Fibroblast of peridontal ligament (primary cell): ENCODE results near the gene EPHA7.

Experiments used
- DNase-seq: peaks from one replicate; pipeline ENCODE4 v3.0.0-alpha.2; 2010; ENCODE audit errors: extremely low read depth

EPHA7 gene

DNA sequence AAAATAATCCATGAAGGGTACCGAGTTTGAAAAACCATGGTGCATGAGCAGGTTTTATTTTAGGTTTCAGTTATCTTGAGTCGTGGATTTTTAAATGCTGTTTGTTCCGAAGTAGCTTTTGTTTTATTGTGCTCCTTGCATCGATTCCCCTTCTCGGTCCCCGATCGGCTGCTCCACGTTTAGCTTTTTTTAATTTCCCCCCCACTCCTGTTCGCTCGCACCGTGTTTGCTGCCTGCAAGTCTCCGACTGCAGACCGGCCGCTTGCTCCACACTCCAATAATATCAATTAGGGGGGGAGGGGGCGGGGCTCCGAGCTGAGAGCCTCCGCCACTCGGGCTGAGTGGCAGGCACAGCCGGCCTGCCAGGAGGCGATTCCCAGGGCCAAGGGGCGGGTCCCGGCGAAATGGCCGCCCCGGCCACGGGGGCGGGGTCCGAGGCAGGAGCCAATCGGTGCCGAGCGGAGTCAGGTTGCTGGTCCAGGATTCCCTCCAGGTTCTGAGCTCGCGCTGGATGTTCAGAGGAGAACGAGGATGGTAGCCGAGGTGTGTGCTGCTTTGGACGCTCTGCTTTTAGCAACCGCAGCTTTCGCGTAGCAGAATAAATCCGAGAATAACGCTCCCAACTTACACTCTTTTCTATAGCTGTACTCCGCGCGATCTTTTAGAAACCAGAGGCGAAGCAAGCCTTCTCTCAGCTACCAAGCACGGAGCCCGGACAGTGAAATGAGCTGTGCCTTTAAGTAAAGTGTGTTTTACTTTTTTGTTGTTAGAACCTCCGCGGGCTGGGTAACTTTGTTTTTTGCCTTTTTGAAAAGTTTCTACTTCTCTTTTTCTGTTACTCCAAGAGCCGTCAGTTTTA, at the start of gene EPHA7:
Gene EPHA7 (minus strand): TSS at position 256 of the 859 bp plus-strand sequence. CDS start 218 bp downstream, at position 38.
- DNase-seq: peak; percentile 54

DNA sequence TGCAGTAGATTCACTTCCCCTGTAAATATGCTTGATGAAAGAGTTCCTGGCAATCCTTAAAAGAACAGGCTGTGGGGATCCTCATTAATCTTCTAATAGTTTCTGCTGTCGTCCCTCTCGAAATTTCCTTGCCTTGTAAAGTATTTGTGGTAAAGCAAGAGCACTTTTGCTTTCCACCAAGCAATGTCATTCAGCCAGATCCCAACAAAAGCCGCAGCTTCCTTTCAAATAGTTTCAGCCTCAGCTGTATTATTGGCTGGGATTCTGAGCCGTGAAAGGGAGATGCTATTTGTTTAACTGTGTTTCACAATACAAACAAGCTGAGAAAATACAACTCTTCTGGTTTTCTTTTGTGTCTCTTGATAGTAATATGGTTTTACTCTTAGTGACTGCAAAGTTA, 48.9 kb upstream of the EPHA7 start:
- no peak for DNase-seq

DNA sequence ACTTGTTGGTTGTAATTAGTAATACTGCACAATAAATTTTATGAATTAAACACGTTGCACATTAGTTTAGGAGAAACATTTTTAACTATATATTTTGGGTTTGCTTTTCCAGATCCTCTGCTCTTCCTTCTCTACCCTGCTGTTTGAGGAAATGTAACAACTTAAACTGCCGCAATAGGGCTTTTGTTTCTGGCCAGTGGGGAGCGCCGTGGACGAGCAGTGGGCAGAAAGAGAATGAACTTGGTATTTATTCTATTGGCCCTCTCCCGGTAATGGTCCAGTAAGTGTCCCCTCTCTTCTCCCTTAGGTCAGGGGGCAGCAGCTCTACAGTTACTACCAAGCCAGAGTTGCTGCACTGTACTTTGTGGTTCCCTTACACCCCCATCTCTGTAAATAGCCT, 35.2 kb upstream of the EPHA7 start:
- DNase-seq: no peak

DNA sequence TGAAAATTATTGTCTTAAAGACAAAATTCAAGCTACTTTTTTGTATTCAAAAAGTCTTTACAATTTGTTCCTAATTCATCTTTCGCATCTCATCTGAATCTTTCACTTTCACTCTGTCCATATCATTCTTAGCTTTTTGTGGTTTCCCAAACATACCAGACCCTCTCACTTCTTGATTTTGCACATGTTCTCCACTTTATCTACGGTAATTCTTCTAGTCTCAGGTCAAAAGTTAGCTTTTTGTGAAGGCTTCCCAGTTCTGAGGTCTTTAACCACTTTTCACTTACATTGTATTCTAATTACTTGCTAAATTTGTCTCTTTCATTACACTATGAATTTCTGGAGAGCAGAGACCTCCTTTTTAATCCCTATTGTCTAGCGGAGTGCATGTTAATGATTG, 34.6 kb upstream of the EPHA7 start:
- no peak for DNase-seq

DNA sequence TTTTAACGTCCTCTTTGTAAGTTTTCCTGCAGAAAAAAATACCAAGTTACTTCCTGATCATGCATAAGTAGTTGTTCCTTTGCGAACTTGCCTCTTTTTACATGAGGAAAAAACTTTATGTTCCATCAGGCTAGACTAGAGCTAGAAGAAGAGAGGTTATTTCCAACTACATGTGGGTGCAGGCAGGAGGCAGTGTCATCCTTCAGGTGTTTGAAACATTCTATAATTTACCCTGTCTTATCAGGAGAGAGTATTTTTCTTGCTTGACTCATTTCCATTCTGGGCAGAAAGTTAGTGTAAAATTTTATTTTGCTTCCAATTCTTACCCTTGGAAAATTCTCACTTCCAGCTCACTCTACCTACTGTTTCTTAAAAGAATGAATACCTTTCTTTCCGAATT, 28.5 kb upstream of the EPHA7 start:
- DNase-seq: no peak

DNA sequence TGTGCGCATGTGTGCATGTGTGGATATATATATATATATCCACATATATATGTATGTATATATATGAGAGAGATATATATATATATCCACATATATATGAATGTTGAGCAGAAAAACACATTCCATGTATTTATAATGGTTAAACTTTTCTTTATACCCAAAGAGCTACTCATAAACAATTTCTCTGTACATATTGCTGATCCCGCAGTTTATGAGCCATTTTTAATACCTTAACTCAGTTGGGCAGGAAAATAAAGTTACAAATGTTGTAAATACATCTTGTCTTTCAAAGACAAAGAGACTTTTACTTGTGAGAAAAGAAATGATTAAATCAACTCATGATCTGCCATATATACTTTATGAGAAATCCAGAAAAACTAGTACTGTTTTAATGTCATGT, 18.1 kb upstream of the EPHA7 start:
- no peak for DNase-seq

DNA sequence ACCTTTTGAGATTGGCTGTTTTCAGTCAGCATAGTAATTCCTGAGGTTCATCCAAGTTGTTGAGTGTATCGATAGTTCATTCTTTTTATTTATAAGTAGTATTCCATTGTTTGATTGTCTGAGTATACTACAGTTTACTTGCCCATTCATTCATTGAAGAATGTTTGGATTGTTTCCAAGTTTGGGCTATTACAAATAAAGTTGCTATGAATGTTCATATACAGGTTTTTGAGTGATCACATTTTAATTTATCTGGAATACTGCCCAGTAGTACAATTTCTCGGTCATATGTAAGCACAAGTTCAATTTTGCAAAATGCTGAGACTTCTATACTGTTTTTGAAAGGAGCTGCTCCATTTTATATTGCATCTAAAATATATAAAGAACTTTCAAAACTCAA, 14.2 kb upstream of the EPHA7 start:
- DNase-seq: no peak

DNA sequence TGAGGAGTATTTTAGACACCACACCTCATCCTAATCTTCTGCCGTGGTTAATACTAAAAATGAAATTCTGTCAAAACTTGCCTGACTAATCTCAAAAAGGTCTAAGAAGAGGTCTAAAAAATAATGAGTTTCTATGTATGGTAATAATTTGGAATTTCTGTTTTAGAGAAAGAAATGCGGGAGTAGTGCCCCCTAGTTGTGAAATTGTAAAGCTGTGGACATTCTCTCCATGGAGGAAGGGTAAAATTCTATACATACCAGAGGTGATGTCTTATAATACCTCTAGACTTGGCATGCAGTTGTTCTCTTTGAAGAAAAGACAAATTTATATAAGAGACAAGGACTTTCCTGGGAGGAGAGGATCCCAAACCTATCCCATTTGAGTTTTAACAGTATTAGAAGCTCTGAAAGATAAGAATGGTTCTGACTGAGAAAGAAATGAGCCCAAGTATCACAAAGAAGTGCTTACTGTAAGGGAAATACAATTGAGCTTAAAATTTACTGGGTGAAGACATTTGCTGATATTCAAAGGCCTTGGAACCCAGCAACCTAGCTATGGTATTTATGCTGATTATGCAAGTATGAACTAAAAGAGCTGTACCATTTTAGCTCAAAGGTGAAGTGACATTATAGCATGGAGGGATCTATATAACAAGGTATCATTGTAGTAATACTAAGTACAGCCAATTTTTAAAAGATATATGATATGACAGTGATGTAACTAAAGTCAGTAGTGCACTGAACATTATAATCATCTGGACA, 5.1 kb upstream of the EPHA7 start:
- peak; percentile 2 for DNase-seq

DNA sequence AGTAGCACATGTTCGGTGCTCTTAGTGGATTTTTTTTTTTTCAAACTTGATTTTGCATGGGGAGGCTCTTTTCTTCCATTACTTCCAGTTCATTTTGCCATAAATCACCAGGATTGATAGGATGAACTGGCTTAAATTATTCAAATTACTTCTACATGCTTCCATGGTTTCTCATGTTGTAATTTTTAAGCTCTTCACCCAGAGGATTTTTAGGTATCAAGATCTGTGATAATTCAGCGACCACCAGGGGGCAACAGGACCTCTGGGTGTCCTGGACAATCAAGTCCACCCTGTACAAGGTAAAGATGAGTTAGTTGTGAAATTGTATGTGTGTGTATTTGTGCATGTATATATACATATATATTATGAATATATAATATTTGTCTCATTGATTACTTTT, 4.2 kb upstream of the EPHA7 start:
- DNase-seq: no peak

DNA sequence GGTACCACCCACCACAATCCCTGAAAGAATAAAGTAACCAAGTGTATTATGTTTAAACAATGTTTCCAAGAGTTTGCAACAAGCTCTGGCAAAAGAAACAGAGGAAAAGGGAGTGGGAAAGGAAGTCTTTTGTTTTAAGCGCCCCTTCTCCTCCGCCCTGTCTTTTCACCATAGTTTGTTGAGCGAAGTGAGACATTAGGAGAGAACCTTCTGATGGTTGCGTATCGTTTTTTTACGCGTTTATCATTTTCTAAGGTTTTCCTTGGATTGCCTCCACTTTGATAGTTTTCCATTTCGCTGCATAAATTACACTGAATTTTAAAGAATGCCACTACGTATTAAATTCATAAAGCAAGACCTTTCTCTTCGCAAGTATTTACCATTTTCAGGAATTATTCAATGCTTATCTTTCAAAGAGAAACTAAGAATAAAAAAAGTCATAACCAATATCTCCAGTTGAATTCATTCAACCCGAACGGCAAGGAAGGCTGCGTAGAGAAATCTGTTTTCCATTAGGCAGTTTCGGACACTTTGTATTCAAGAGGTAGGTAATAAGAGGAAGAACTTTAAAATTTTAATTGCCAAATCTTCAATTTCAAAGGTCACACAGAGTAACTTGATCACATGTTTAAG, 920 bp upstream of the EPHA7 start:
- no peak for DNase-seq

DNA sequence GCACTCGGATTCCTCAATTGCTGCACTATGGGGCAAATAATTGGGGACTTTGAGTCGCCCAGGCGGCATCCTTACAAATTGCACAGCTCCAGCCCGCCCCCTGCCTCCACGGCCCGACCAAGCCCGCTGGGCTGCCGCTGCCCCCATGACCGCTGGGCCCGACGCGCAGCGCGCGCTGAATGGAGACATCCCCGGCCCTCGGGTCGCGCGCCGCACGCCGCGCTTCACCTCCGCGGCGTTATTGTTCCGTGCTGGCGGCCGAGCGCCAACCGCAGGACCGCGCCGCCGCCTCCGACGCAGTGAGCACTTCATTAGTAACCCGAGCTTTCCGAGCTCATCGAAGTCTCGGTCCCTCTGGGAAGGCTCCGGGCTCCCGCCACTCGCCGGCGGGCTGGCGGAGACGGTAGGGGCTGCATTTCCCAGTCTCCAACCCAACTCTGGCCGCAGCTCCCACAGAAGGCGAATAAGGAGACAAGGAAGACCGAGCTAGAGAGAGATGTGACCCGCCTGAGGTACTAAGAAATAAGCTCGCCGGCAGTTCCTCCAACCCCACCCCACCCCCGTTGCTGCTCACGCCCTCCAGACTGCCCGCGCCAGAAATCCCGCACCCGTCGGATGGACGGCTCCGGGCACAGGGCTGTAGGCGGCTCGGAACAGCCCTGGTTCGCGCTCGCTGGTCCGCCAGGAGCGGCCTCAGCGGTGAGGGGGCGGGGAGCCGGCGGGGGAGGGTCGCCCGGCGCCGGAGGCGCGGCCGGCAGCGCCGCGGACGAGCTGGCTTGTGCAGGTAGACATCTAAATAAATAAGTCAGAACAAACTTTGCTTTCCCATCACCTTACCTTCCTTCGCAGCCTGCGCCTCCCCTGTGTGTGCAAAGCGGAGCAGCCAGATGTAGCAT, 703 bp downstream of the EPHA7 start:
- DNase-seq: no peak

DNA sequence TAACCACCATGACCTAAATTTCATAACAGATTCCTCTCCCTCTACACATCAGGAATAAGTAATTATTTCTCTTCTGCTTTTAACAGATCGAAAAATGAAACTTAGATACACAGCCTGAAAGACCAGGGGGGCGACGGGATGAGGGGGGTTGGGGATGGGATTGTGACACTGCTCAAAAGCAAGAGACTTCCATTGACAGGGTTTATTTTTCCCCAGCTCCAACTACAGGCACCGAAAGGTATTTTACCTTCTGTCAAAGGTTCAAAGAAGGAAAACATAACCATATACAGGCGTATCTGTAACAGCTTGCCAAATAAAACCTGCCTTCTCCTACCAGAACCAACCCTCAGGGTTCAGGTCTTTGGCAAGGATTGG, 1.3 kb downstream of the EPHA7 start:
- DNase-seq: no peak

DNA sequence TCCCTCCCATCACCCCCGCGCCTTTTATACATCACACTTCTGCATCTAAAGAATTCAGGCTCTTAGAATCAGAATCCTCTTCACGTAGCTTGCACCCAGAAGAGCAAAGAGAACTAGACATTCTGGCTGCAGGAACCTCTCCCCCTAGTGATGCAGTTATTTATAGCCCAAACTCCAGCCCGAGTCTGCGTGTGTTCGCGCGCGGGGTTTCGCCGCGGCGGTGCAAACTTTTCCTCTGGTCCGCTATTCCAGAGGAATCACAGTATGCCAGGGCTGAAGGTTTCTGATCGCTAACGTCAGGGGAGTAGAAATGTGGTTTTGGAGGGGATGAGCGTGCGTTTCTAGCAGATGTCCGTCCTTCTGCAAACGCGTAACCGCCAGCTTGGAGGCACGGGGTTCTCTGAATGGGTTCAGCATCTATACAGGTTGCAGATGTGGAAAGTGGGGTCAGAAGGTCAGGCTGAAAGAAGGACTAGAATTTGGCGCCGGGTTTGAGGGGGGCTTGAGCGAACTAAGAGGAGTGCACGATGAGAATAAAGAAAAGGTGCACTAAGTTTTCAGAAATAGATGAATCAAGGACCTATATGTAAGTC, 1.8 kb downstream of the EPHA7 start:
- no peak for DNase-seq

DNA sequence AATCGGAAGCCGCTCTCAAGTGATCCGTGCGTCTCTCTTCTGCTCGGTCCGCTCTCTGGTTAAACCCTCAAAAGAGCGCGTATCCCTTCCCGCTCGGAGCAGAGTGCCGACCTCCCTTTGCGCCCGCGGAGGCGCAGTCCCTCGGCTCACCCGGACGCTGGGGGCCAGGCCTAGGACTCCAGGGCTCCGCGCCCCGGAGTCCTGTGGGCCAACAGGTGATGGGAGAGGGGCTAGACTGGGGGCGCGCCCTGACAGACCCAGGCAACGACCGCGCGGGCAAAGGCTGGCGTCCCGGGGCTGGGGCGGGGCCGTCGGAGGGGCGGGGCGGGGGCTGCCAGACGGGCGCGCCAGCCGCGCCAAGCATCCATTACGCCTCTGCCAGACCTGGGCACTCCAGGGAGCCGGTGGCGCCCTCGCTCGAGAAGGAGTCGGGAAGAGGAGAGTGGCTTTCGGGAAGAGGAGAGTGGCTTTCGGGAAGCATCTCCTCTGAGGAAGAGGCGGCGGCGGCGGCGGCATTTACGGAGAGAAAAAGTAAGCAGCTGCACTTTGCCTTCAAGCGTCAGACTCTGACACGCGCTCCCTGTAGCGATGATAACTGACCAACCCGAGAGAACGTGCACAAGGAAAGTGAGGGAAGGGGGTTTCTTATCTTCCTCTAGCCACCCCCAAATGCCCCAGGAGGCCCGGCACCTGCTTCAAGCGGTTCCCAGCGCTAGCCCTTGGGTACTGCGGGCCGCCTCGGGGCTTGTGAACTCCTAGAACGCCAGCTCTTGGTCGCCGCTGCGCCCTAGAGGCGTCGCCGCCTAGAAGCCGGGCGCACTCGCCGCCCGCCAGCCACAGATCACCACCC, 2.6 kb downstream of the EPHA7 start:
- no peak for DNase-seq

DNA sequence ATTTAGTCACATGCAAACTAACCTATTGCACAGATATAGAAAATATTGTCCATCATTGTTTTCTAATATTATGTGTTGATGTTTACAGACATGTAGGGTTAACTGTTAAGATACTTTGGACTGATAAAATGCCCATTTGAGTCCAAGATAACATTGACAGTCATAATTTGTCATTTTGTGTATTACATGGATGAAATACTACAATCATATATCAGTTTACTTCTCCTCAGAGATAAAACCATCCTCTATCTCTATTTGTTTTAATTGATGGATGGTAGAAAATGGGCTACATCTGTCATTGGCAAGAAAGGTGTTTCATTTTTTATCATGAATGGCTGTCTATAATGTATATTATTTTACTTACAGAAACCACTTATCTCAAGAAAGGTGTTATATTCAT, 6.2 kb downstream of the EPHA7 start:
- DNase-seq: no peak

DNA sequence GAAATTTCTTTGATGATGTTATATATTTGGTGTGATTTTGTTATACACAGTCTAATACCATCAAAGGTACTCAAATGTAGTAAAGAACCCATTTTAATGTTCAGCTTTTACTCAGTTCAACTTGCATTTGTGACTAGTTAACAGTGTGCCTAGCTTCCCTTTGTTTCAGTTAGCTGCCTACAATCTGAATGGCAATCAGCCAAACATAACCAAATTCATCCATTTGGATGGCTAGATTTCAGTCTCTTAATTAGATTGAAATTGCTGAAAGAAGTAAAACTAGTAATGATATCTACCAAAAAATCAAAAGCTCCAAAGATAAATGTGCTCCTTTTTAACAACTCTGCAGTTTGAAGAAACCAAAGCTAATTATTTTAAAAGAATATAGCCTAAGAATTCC, 6.9 kb downstream of the EPHA7 start:
- no peak for DNase-seq

DNA sequence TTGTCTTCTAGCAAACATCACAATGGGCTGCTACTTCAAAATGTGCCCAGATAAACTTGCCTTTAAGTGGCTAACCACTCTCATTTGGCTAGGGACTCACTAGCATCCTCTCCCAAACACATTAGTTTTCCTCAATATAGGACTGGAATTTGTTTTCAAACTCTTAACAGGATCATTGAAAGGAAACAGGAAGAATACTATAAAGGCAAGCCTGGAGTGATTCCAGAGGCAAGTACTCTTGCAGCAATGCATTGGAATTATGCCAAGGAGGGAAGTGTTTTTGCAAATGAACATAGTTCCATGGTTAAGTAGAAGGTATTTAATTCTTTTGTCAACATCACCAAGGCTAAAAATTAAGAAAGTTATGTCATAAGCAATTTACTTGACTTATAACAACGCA, 12.2 kb downstream of the EPHA7 start:
- DNase-seq: no peak

DNA sequence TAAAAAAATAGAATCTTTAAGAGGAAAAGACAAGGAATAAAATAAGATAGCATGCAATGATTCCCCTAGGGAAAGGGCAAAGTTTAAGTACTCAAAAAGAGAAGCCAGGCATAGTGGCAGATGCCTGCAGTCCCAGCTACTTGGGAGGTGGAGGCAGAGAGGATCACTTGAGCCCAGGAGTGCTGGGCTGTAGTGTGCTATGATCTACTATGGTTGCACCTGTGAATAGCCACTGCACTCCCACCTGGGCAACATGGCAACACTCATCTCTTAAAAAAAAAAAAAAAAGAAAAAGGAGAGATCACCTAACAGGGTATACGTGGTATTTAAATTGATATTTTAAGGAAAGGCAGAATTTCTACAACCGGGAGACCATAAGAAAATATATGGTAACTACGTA, 16.0 kb downstream of the EPHA7 start:
- no peak for DNase-seq

DNA sequence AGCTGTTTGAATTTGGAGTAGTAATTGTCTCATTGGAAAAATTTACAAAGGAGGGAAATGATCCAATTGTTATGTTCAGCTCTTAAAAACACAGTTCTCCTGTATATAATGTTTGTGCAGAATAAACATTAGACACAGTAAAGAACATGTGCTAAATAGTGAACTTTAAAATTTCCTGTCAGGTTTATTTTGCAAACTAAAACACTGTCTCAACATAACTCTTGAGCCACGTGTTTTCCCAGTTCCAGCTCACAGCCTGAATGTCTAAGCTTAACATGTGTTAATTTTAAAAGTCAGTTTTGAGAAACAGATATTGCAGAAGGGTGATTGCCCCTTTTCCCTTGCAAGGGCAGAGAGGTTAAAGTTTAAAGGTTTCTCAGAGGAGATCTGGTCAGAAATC, 20.6 kb downstream of the EPHA7 start:
- no peak for DNase-seq

DNA sequence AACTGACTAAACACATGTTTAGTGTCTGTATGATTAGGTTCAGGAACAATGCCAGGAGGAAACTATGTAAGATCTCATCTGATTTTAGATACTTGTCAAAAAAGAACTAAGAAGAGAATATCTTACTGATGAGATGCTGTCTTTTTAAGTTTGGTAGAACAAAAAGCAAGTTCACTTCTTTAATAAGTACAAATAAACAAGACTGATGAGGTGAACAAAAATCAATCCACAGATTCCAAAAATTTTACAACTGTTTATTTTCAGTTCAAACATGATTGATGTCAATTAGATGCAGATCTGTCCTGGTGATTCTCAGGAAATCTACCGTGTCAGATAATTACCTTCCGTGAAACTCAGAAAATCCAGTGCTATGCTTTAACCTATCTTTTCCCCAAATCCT, 24.9 kb downstream of the EPHA7 start:
- DNase-seq: no peak
